ENCODE measurements around the gene PKHD1.

DNA sequence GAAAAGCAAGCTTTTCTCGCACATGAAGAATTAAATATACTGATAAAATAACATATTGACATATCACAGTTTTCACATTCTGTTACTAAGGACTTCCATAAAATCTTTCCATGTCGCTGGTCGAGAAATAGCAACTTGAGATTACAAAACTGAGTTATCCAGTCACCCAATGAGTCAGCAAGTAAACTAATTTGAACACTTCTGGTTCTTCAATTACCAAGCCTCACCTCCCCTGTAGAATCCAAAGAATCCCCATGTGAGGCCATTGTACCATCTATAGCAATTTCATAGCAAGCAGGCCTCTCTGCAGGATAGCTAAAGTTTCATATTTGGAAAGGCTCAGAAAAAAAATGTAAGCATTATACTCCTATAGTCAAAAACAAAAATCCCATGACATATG, 87.3 kb downstream of the PKHD1 start:
- TF ChIP-seq, protein P1, sequence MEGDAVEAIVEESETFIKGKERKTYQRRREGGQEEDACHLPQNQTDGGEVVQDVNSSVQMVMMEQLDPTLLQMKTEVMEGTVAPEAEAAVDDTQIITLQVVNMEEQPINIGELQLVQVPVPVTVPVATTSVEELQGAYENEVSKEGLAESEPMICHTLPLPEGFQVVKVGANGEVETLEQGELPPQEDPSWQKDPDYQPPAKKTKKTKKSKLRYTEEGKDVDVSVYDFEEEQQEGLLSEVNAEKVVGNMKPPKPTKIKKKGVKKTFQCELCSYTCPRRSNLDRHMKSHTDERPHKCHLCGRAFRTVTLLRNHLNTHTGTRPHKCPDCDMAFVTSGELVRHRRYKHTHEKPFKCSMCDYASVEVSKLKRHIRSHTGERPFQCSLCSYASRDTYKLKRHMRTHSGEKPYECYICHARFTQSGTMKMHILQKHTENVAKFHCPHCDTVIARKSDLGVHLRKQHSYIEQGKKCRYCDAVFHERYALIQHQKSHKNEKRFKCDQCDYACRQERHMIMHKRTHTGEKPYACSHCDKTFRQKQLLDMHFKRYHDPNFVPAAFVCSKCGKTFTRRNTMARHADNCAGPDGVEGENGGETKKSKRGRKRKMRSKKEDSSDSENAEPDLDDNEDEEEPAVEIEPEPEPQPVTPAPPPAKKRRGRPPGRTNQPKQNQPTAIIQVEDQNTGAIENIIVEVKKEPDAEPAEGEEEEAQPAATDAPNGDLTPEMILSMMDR (conservative IDR thresholded peaks at IDR 0.05; ENCODE audit: low read depth, low read length), result no peak
- no peak for TF ChIP-seq EZH2phosphoT487 (IDR thresholded peaks at IDR 0.05; ENCODE audit: borderline replicate concordance, low read length)
